SK-N-SH (cell line): ENCODE results near the gene DDAH1. TPM values are rescaled to one million over a fixed set of nuclear protein-coding genes. Genes with fewer than 3 reads are reported as not detected.

Source experiments
- CTCF ChIA-PET: fragments of 300-600, 350-600 bp; formaldehyde crosslinking; extraction: SDS; loops from one replicate; lab custom pipeline; 2021; lab: Yijun Ruan, JAX
- POLR2A ChIA-PET: fragments of 350-600 bp; sonication (Branson Sonifier 250); formaldehyde crosslinking; extraction: SDS; loops from one replicate; lab custom pipeline; 2020; ENCODE audit warnings: antibody characterized with exemption, inconsistent platforms; lab: Yijun Ruan, JAX
- DNase-seq: peaks from one replicate; pipeline ENCODE4 v3.0.0; 2012
- H2AFZ ChIP-seq: fragments of 200-600 bp; sonication (generic); 2 replicates; pipeline ENCODE4 v1.8.1; 2016; ENCODE audit warnings: antibody characterized with exemption, mild to moderate bottlenecking, low read depth
- H3F3A ChIP-seq: fragments of 200-600 bp; sonication (generic); replicated peaks from 2 replicates; pipeline ENCODE3; 2016; ENCODE audit warnings: antibody characterized with exemption, mild to moderate bottlenecking; ENCODE audit not compliant: insufficient read depth
- H3K27ac ChIP-seq, 2 experiments: fragments of 200-500 bp in 1 of 2; fragments of 200-600 bp in 1 of 2; sonication (Bioruptor generic) in 1 of 2; sonication (generic), shearing (Covaris generic) in 1 of 2; 2 replicates each; pipeline versions ENCODE4 v1.5.1 to v1.6.1; 2014 to 2016; ENCODE audit warnings: low read depth in 2 of 2, inconsistent platforms in 1 of 2, low read length in 1 of 2, mild to moderate bottlenecking in 1 of 2, mixed read lengths in 1 of 2
- H3K27me3 ChIP-seq: fragments of 200-600 bp; sonication (generic), shearing (Covaris generic); 2 replicates; pipeline ENCODE4 v1.6.1; 2016; ENCODE audit warnings: mixed run types; ENCODE audit not compliant: insufficient read depth
- H3K36me3 ChIP-seq, 2 experiments: fragments of 200-500 bp in 1 of 2; fragments of 200-600 bp in 1 of 2; sonication (Bioruptor generic) in 1 of 2; sonication (generic) in 1 of 2; replicated peaks in 1 of 2; 2 replicates each; pipeline versions ENCODE3 to v1.5.1; 2014 to 2016; ENCODE audit warnings: low read length in 1 of 2, mild to moderate bottlenecking in 1 of 2; ENCODE audit not compliant: insufficient read depth in 2 of 2, control insufficient read depth in 1 of 2
- H3K4me1 ChIP-seq, 2 experiments: fragments of 200-500 bp in 1 of 2; fragments of 200-600 bp in 1 of 2; sonication (Bioruptor generic) in 1 of 2; sonication (generic), shearing (Covaris generic) in 1 of 2; 2 replicates each; pipeline versions ENCODE4 v1.5.1 to v1.6.1; 2014 to 2016; ENCODE audit warnings: low read depth in 1 of 2, low read length in 1 of 2, mixed run types in 1 of 2; ENCODE audit not compliant: insufficient read depth in 2 of 2, control insufficient read depth in 1 of 2
- H3K4me2 ChIP-seq: fragments of 200-600 bp; sonication (generic), shearing (Covaris generic); 2 replicates; pipeline ENCODE4 v1.6.1; 2017; ENCODE audit warnings: mixed run types
- H3K4me3 ChIP-seq, 2 experiments: fragments of 200-500 bp in 1 of 2; fragments of 200-600 bp in 1 of 2; sonication (Bioruptor generic) in 1 of 2; sonication (generic), shearing (Covaris generic) in 1 of 2; 2 replicates each; pipeline versions ENCODE4 v1.5.1 to v1.8.1; 2014 to 2016; ENCODE audit warnings: low read depth in 2 of 2, inconsistent platforms in 1 of 2, low read length in 1 of 2, mild to moderate bottlenecking in 1 of 2, mixed read lengths in 1 of 2, moderate library complexity in 1 of 2
- H3K79me2 ChIP-seq: fragments of 200-600 bp; sonication (generic); 2 replicates; pipeline ENCODE4 v1.8.1; 2017; ENCODE audit warnings: mild to moderate bottlenecking; ENCODE audit not compliant: insufficient read depth
- H3K9ac ChIP-seq: fragments of 200-600 bp; sonication (generic); 2 replicates; pipeline ENCODE4 v1.6.1; 2017; ENCODE audit warnings: mixed run types
- H3K9me2 ChIP-seq: fragments of 200-600 bp; sonication (generic); 2 replicates; pipeline ENCODE4 v1.6.1; 2017; ENCODE audit warnings: mixed run types
- H3K9me3 ChIP-seq: fragments of 200-600 bp; sonication (generic); 2 replicates; pipeline ENCODE4 v1.6.1; 2017; ENCODE audit warnings: mixed run types, mild to moderate bottlenecking, moderate library complexity
- H4K20me1 ChIP-seq: fragments of 200-600 bp; sonication (generic); 2 replicates; pipeline ENCODE4 v1.6.1; 2017; ENCODE audit warnings: mild to moderate bottlenecking, mixed run types; ENCODE audit not compliant: insufficient read depth
- CHD2 ChIP-seq: fragments of 150-350 bp; IDR thresholded peaks from 2 replicates; pipeline ENCODE4 v1.6.1; 2018; ENCODE audit warnings: low read length; ENCODE audit not compliant: partially characterized antibody
- ELF1 ChIP-seq: IDR thresholded peaks from 2 replicates; pipeline ENCODE4 v1.4.0; 2012
- EZH2phosphoT487 ChIP-seq: fragments of 200-600 bp; sonication (generic); IDR thresholded peaks from 2 replicates; pipeline ENCODE4 v1.6.1; 2017; ENCODE audit warnings: low read depth, mixed run types, mild to moderate bottlenecking, antibody characterized with exemption, moderate library complexity, borderline replicate concordance
- FOXJ3 ChIP-seq: sonication (generic); formaldehyde crosslinking; IDR thresholded peaks from 2 replicates; pipeline ENCODE4 v1.5.1; 2020; ENCODE audit warnings: mild to moderate bottlenecking, missing genetic modification reagents
- FOXM1 ChIP-seq: IDR thresholded peaks from 2 replicates; pipeline ENCODE4 v1.4.0; 2012; ENCODE audit warnings: low read depth, mild to moderate bottlenecking
- GABPA ChIP-seq: IDR thresholded peaks from 2 replicates; pipeline ENCODE4 v1.4.0; 2012; ENCODE audit warnings: low read depth, mild to moderate bottlenecking
- GATA2 ChIP-seq: sonication (generic); formaldehyde crosslinking; IDR thresholded peaks from 2 replicates; pipeline ENCODE4 v1.5.0; 2020; ENCODE audit warnings: mild to moderate bottlenecking, missing genetic modification reagents
- JUND ChIP-seq: IDR thresholded peaks from 2 replicates; pipeline ENCODE4 v1.4.0; 2012
- MEF2A ChIP-seq: IDR thresholded peaks from 2 replicates; pipeline ENCODE4 v1.4.0; 2012; ENCODE audit warnings: low read depth, borderline replicate concordance
- MXI1 ChIP-seq: IDR thresholded peaks from 2 replicates; pipeline ENCODE4 v1.6.1; 2012; ENCODE audit warnings: mild to moderate bottlenecking, low read depth, low read length, improper control_type of control experiment
- POLR2AphosphoS5 ChIP-seq: IDR thresholded peaks from 2 replicates; pipeline ENCODE4 v1.6.1; 2012; ENCODE audit warnings: low read depth, low read length
- RAD21 ChIP-seq: IDR thresholded peaks from 2 replicates; pipeline ENCODE4 v1.6.1; 2012; ENCODE audit warnings: mild to moderate bottlenecking, low read length
- RFX5 ChIP-seq: IDR thresholded peaks from 2 replicates; pipeline ENCODE4 v1.6.1; 2012; ENCODE audit warnings: mild to moderate bottlenecking, improper control_type of control experiment, low read length
- SIN3A ChIP-seq: IDR thresholded peaks from 2 replicates; pipeline ENCODE4 v1.6.1; 2012; ENCODE audit warnings: low read depth, mild to moderate bottlenecking, low read length, moderate library complexity, borderline replicate concordance
- TCF12 ChIP-seq: IDR thresholded peaks from 2 replicates; pipeline ENCODE4 v1.4.0; 2012
- TEAD4 ChIP-seq: IDR thresholded peaks from 2 replicates; pipeline ENCODE4 v1.4.0; 2012; ENCODE audit warnings: mild to moderate bottlenecking, borderline replicate concordance; ENCODE audit not compliant: insufficient read depth
- WGBS: methylation state at CpG from one replicate; pipeline ENCODE4 v1.1.6; 2017; ENCODE audit warnings: low lambda C conversion rate; 5-methylcytosine and 5-hydroxymethylcytosine counted together
- polyA plus RNA-seq, 3 experiments: library from polyadenylated mRNA; depleted of rRNA; stranded (reverse); fragments of >200 nt; gene quantifications; 2 replicates each; pipeline ENCODE4 v1.2.3, GENCODE V29; 2012
- TF ChIP-seq, protein P1 (sequence below): IDR thresholded peaks from 2 replicates; pipeline ENCODE4 v1.4.0; 2012; ENCODE audit warnings: low read depth
- TF ChIP-seq, protein P2 (sequence below): fragments of 150-350 bp; IDR thresholded peaks from 2 replicates; pipeline ENCODE4 v1.6.1; 2016; ENCODE audit warnings: mild to moderate bottlenecking, low read depth, low read length
- TF ChIP-seq, protein P3 (sequence below): IDR thresholded peaks from 2 replicates; pipeline ENCODE4; 2012
- TF ChIP-seq, protein P4 (sequence below): fragments of 150-350 bp; IDR thresholded peaks from 2 replicates; pipeline ENCODE4 v1.6.1; 2017; ENCODE audit warnings: antibody characterized with exemption, low read length, low read depth, borderline replicate concordance
- TF ChIP-seq, protein P5 (sequence below): IDR thresholded peaks from 2 replicates; pipeline ENCODE4 v1.6.1; 2012; ENCODE audit warnings: mild to moderate bottlenecking, low read depth, low read length, moderate library complexity

DDAH1 gene
- polyA plus RNA-seq, 1 of the 3 experiments (the other 2 are of a cell fraction): 64.3 TPM

DNA sequence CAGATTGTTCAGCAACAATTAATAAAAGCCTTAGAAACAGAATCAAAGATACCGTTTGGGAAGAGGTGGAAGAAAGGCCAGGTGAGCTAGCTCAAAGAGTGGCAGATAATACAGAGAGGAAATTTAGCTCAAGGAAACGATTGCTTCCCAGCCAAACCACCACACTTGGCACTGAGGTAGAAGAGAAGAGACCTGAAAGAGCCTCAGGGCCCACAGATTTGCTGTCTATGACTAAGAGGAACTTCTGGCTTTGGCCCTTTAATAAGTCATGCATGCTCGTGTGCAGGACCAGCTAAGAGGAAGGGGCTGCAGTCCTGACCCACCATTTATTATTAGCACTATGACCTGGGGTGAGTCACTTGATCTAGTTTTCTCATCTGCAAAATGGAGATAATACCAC is 115.7 kb downstream of the DDAH1 start:
- H3K9ac ChIP-seq: no peak overlapping the region
- ChIA-PET POLR2A (no interaction called here), CTCF (interaction anchor here (0.7 kb wide), 1 partner anchor 154 kb away, joined by 3 read pairs; no protein-coding TSS in a partner anchor)
- TF ChIP-seq, protein P1, sequence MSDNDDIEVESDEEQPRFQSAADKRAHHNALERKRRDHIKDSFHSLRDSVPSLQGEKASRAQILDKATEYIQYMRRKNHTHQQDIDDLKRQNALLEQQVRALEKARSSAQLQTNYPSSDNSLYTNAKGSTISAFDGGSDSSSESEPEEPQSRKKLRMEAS: no peak
- TF ChIP-seq, protein P2, sequence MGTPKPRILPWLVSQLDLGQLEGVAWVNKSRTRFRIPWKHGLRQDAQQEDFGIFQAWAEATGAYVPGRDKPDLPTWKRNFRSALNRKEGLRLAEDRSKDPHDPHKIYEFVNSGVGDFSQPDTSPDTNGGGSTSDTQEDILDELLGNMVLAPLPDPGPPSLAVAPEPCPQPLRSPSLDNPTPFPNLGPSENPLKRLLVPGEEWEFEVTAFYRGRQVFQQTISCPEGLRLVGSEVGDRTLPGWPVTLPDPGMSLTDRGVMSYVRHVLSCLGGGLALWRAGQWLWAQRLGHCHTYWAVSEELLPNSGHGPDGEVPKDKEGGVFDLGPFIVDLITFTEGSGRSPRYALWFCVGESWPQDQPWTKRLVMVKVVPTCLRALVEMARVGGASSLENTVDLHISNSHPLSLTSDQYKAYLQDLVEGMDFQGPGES: no peak
- TF ChIP-seq, protein P3, sequence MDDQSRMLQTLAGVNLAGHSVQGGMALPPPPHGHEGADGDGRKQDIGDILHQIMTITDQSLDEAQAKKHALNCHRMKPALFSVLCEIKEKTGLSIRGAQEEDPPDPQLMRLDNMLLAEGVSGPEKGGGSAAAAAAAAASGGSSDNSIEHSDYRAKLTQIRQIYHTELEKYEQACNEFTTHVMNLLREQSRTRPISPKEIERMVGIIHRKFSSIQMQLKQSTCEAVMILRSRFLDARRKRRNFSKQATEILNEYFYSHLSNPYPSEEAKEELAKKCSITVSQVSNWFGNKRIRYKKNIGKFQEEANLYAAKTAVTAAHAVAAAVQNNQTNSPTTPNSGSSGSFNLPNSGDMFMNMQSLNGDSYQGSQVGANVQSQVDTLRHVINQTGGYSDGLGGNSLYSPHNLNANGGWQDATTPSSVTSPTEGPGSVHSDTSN: no peak
- TF ChIP-seq TEAD4: no peak
- no peak for TF ChIP-seq ELF1
- TF ChIP-seq RFX5: no peak
- TF ChIP-seq FOXJ3 (CRISPR knock-in tag): no peak
- TF ChIP-seq EZH2phosphoT487: no peak
- TF ChIP-seq JUND: no peak
- TF ChIP-seq MXI1: no peak
- no peak for TF ChIP-seq CHD2
- TF ChIP-seq SIN3A: no peak
- TF ChIP-seq MEF2A: no peak
- TF ChIP-seq GATA2 (CRISPR knock-in tag): no peak
- no peak for TF ChIP-seq RAD21
- TF ChIP-seq TCF12: no peak
- TF ChIP-seq, protein P4, sequence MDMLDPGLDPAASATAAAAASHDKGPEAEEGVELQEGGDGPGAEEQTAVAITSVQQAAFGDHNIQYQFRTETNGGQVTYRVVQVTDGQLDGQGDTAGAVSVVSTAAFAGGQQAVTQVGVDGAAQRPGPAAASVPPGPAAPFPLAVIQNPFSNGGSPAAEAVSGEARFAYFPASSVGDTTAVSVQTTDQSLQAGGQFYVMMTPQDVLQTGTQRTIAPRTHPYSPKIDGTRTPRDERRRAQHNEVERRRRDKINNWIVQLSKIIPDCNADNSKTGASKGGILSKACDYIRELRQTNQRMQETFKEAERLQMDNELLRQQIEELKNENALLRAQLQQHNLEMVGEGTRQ: no peak
- H3K4me2 ChIP-seq: no peak overlapping the region
- H4K20me1 ChIP-seq: no peaks in the 10 kb centered on the region
- H3K4me3 ChIP-seq: no peak overlapping the region
- peaks cover 0 to 23% of the 10 kb centered on the region in 2 experiments; a peak in 2 of 4 replicates for H3K4me1 ChIP-seq
- no peak overlapping the region for H2AFZ ChIP-seq
- H3F3A ChIP-seq: peaks cover 41% of the 10 kb centered on the region
- H3K9me3 ChIP-seq: no peaks in the 10 kb centered on the region
- H3K36me3 ChIP-seq: peaks cover 47 to 56% of the 10 kb centered on the region in 2 experiments
- H3K27ac ChIP-seq: no peak overlapping the region
- WGBS: 91% methylated on average over 3 of the region's 3 CpGs
- peaks cover 85% of the 10 kb centered on the region for H3K79me2 ChIP-seq
- no peak for DNase-seq
- H3K27me3 ChIP-seq: no peaks in the 10 kb centered on the region
- no peaks in the 10 kb centered on the region for H3K9me2 ChIP-seq

DNA sequence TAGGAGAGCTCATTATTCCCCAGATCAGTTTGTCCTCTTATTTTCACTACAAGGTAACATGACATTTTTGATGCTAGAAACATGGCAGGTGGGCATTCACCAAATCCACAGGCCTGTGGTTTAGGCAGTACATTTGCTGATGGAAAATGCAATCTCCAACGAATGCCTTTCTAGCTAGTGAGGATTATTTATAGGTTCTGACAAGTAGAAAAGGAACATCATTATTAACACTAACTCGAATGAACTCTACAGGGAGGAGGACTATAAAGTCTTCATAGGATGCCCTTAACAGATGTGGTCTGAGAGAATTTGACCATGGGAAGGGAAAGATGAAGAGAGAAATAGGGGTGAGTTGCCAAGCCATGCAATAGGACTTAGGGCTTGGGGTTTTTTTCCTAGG is 117.1 kb downstream of the DDAH1 start:
- ChIA-PET POLR2A (no interaction called here), CTCF (interaction anchor here (1.6 kb wide), 1 partner anchor 40 kb away, joined by 6 read pairs; no protein-coding TSS in a partner anchor)
- no peak overlapping the region for H2AFZ ChIP-seq
- H3K27ac ChIP-seq: no peak overlapping the region
- H3F3A ChIP-seq: peaks cover 55% of the 10 kb centered on the region
- no peak overlapping the region for H3K9ac ChIP-seq
- no peaks in the 10 kb centered on the region for H3K9me3 ChIP-seq
- peaks cover 45 to 53% of the 10 kb centered on the region in 2 experiments for H3K36me3 ChIP-seq
- H3K9me2 ChIP-seq: no peaks in the 10 kb centered on the region
- no peak overlapping the region for H3K4me3 ChIP-seq
- H3K4me2 ChIP-seq: no peak overlapping the region
- H3K79me2 ChIP-seq: peaks cover 75% of the 10 kb centered on the region
- H3K4me1 ChIP-seq: peaks cover 0 to 24% of the 10 kb centered on the region in 2 experiments
- no peaks in the 10 kb centered on the region for H4K20me1 ChIP-seq
- 84% methylated on average over 2 of the region's 2 CpGs for WGBS
- DNase-seq: no peak
- H3K27me3 ChIP-seq: no peaks in the 10 kb centered on the region
- no peak for TF ChIP-seq POLR2AphosphoS5
- TF ChIP-seq RFX5: no peak
- TF ChIP-seq GABPA: no peak
- TF ChIP-seq, protein P5, sequence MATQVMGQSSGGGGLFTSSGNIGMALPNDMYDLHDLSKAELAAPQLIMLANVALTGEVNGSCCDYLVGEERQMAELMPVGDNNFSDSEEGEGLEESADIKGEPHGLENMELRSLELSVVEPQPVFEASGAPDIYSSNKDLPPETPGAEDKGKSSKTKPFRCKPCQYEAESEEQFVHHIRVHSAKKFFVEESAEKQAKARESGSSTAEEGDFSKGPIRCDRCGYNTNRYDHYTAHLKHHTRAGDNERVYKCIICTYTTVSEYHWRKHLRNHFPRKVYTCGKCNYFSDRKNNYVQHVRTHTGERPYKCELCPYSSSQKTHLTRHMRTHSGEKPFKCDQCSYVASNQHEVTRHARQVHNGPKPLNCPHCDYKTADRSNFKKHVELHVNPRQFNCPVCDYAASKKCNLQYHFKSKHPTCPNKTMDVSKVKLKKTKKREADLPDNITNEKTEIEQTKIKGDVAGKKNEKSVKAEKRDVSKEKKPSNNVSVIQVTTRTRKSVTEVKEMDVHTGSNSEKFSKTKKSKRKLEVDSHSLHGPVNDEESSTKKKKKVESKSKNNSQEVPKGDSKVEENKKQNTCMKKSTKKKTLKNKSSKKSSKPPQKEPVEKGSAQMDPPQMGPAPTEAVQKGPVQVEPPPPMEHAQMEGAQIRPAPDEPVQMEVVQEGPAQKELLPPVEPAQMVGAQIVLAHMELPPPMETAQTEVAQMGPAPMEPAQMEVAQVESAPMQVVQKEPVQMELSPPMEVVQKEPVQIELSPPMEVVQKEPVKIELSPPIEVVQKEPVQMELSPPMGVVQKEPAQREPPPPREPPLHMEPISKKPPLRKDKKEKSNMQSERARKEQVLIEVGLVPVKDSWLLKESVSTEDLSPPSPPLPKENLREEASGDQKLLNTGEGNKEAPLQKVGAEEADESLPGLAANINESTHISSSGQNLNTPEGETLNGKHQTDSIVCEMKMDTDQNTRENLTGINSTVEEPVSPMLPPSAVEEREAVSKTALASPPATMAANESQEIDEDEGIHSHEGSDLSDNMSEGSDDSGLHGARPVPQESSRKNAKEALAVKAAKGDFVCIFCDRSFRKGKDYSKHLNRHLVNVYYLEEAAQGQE: no peak
- TF ChIP-seq, protein P1: no peak
- TF ChIP-seq MXI1: no peak
- no peak for TF ChIP-seq TEAD4
- TF ChIP-seq, protein P4: no peak
- TF ChIP-seq TCF12: no peak
- TF ChIP-seq FOXM1: no peak
